HG03097 (cell line): ENCODE results near the gene KIF1A.

ENCODE experiments used
- ATAC-seq: cut with Tn5 transposase; IDR thresholded peaks from one replicate; pipeline ENCODE4 v1.9.1; 2021; ENCODE audit not compliant: unreplicated experiment, low FRiP score

The KIF1A gene

GRCh38 chr2:240819858-240820606 lies at the start of gene KIF1A:
Gene KIF1A (minus strand): TSS chr2:240820219. CDS start chr2:240797752, 22,467 bp downstream.
- no peak for ATAC-seq

- ATAC-seq: no peak
Observed at GRCh38 chr2:240869109-240869955, 49.3 kb upstream of the KIF1A start.

GRCh38 chr2:240868286-240869108 lies 48.5 kb upstream of the KIF1A start, which contains the start of gene AGXT:
Gene AGXT (plus strand): TSS chr2:240868824. CDS start chr2:240868866, 42 bp downstream.
- ATAC-seq: no peak

- ATAC-seq: no peak
Observed at GRCh38 chr2:240865391-240865790, 45.4 kb upstream of the KIF1A start.

GRCh38 chr2:240864475-240864874 lies 44.5 kb upstream of the KIF1A start:
- no peak for ATAC-seq

GRCh38 chr2:240861547-240861946 lies 41.5 kb upstream of the KIF1A start:
- ATAC-seq: no peak

- ATAC-seq: no peak
Observed at GRCh38 chr2:240858871-240859270, 38.9 kb upstream of the KIF1A start.

GRCh38 chr2:240858321-240858720 lies 38.3 kb upstream of the KIF1A start:
- no peak for ATAC-seq

GRCh38 chr2:240857039-240858008 lies 37.3 kb upstream of the KIF1A start:
- ATAC-seq: no peak

GRCh38 chr2:240856151-240856980 lies 36.3 kb upstream of the KIF1A start:
- ATAC-seq: no peak

GRCh38 chr2:240855670-240856069 lies 35.7 kb upstream of the KIF1A start:
- ATAC-seq: no peak

GRCh38 chr2:240852671-240853314 lies 32.8 kb upstream of the KIF1A start:
- no peak for ATAC-seq

- ATAC-seq: no peak
Observed at GRCh38 chr2:240851078-240851991, 31.3 kb upstream of the KIF1A start.

GRCh38 chr2:240850756-240851077 lies 30.7 kb upstream of the KIF1A start:
- ATAC-seq: no peak

GRCh38 chr2:240850026-240850425 lies 30.0 kb upstream of the KIF1A start:
- ATAC-seq: no peak

- no peak for ATAC-seq
Observed at GRCh38 chr2:240848900-240849680, 29.1 kb upstream of the KIF1A start.

- no peak for ATAC-seq
Observed at GRCh38 chr2:240847817-240848216, 27.8 kb upstream of the KIF1A start.
